Endodermal cell (in vitro differentiated cells): ENCODE measurements around the gene JARID2. TPM values are rescaled to one million over a fixed set of nuclear protein-coding genes. Genes with fewer than 3 reads are reported as not detected.

ENCODE experiments used
- DNase-seq: peaks from one replicate; pipeline ENCODE4 v3.0.0-alpha.2; 2017
- H3K27ac ChIP-seq: 2 replicates; pipeline ENCODE4 v1.5.1; 2013; ENCODE audit warnings: mild to moderate bottlenecking, low read depth, low read length, moderate library complexity
- H3K27me3 ChIP-seq: 2 replicates; pipeline ENCODE4 v1.6.1; 2013; ENCODE audit warnings: mild to moderate bottlenecking, low read length, moderate library complexity; ENCODE audit not compliant: insufficient read depth, control insufficient read depth, poor library complexity, severe bottlenecking
- H3K36me3 ChIP-seq: 2 replicates; pipeline ENCODE4 v1.7.0; 2013; ENCODE audit warnings: mild to moderate bottlenecking, low read length, moderate library complexity; ENCODE audit not compliant: control insufficient read depth, insufficient read depth
- H3K4me1 ChIP-seq: one replicate; pipeline ENCODE4 v1.7.0; 2013; ENCODE audit warnings: low read length; ENCODE audit not compliant: control insufficient read depth, insufficient read depth
- H3K4me3 ChIP-seq: 2 replicates; pipeline ENCODE4 v1.5.1; 2013; ENCODE audit warnings: mild to moderate bottlenecking, low read length, moderate library complexity
- H3K9ac ChIP-seq: 2 replicates; pipeline ENCODE4 v1.6.1; 2013; ENCODE audit warnings: mild to moderate bottlenecking, low read length, moderate library complexity; ENCODE audit not compliant: poor library complexity, severe bottlenecking; ENCODE audit errors: extremely low read depth
- H3K9me3 ChIP-seq: 2 replicates; pipeline ENCODE4 v1.6.1; 2013; ENCODE audit warnings: mild to moderate bottlenecking, low read length, moderate library complexity; ENCODE audit not compliant: control insufficient read depth
- H3K27ac Mint-ChIP-seq: 2 replicates; pipeline ENCODE4 v1.8.0; 2020; ENCODE audit warnings: mixed read lengths
- H3K27me3 Mint-ChIP-seq: 2 replicates; pipeline ENCODE4 v1.8.0; 2021; ENCODE audit warnings: mild to moderate bottlenecking, mixed read lengths; ENCODE audit not compliant: insufficient read depth
- H3K36me3 Mint-ChIP-seq: 2 replicates; pipeline ENCODE4 v1.8.0; 2020; ENCODE audit warnings: low read depth, mixed read lengths
- H3K4me1 Mint-ChIP-seq: 2 replicates; pipeline ENCODE4 v1.8.0; 2020; ENCODE audit warnings: mixed read lengths
- H3K4me3 Mint-ChIP-seq: 2 replicates; pipeline ENCODE4 v1.8.0; 2020; ENCODE audit warnings: mild to moderate bottlenecking, moderate library complexity, mixed read lengths
- H3K9me3 Mint-ChIP-seq: 2 replicates; pipeline ENCODE4 v1.8.0; 2020; ENCODE audit warnings: mild to moderate bottlenecking, mixed read lengths
- CTCF ChIP-seq: fragments of 200-600 bp; sonication (generic); conservative IDR thresholded peaks from 2 replicates; pipeline ENCODE4 v1.5.0; 2021; ENCODE audit warnings: antibody characterized with exemption, mild to moderate bottlenecking
- WGBS, 2 experiments: methylation state at CpG; one replicate each; pipeline versions ENCODE4 v1.1.5 to v1.1.7; 2013; ENCODE audit warnings: missing lambda C conversion rate in 2 of 2, mixed read lengths in 1 of 2; ENCODE audit not compliant: insufficient coverage in 1 of 2, insufficient read length in 1 of 2; 5-methylcytosine and 5-hydroxymethylcytosine counted together
- total RNA-seq, 2 donors: library from RNA; stranded (reverse); fragmentation: NEBNext Ultra II Directional in 1 of 2; extraction: Animal tissue kit (Norgen Biotek cat#: 25700) in 1 of 2; gene quantifications; 2 replicates in 1 of 2; 3 replicates in 1 of 2; pipeline ENCODE4 v1.2.1, GENCODE V29; 2021

Gene JARID2
- total RNA-seq, 2 donors from 2014 or later, result 42.5 to 77.0 TPM

DNA sequence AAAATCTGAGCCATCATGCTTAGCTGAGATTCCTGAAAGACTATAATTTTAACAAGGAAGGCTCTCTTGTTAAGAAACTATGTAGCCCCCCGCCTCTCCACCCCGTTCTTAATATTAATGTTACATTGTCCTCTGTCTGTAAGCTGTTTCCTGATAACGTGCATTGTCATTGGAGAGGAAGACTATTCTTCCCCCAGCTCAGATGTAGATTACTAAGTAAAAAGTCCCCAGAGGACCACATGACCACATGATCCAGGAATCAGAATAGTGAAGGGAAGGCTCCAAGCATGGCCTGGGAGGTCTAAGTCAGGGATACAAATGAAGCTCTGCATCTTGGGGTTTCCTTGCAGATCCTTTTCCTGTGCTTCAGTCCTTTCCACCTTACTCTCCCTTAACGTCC is 106.4 kb downstream of the JARID2 start:
- no peak for TF ChIP-seq CTCF
- Histone ChIP-seq H3K36me3 (no peaks in the 10 kb centered on the region), H3K9ac (no peak overlapping the region), H3K27ac (no peak overlapping the region), H3K4me1 (no peaks in the 10 kb centered on the region), H3K9me3 (no peaks in the 10 kb centered on the region), H3K4me3 (no peak overlapping the region), H3K27me3 (no peaks in the 10 kb centered on the region)
- WGBS, 2 experiments, result 60 to 87% methylated on average over 1 to 4 of the region's 4 CpGs
- DNase-seq, result no peak
- Mint-ChIP-seq H3K27ac (peak overlapping the region; percentile 19), H3K36me3 (no peaks in the 10 kb centered on the region), H3K4me3 (no peak overlapping the region), H3K27me3 (no peaks in the 10 kb centered on the region), H3K4me1 (peaks cover 34% of the 10 kb centered on the region), H3K9me3 (no peaks in the 10 kb centered on the region)

- H3K9me3 Mint-ChIP-seq, result no peaks in the 10 kb centered on the region
- peaks cover 40% of the 10 kb centered on the region for H3K4me1 Mint-ChIP-seq
- TF ChIP-seq CTCF, result no peak
- no peaks in the 10 kb centered on the region for H3K36me3 Mint-ChIP-seq
- Histone ChIP-seq H3K27me3 (no peaks in the 10 kb centered on the region), H3K36me3 (no peaks in the 10 kb centered on the region), H3K4me3 (no peak overlapping the region), H3K9ac (no peak overlapping the region), H3K4me1 (no peaks in the 10 kb centered on the region), H3K27ac (no peak overlapping the region), H3K9me3 (no peaks in the 10 kb centered on the region)
- DNase-seq, result no peak
- H3K27me3 Mint-ChIP-seq, result no peaks in the 10 kb centered on the region
- no peak overlapping the region for H3K4me3 Mint-ChIP-seq
- 96 to 100% methylated on average over 2 of the region's 2 CpGs for WGBS, 2 experiments
- no peak overlapping the region for H3K27ac Mint-ChIP-seq
These were observed 107.0 kb downstream of the JARID2 start for GRCh38 chr6:15352845-15353244.

GRCh38 chr6:15355683-15356099 is 109.8 kb downstream of the JARID2 start:
- no peaks in the 10 kb centered on the region for H3K27me3 ChIP-seq
- Mint-ChIP-seq H3K4me1 (peaks cover 47% of the 10 kb centered on the region), H3K9me3 (no peaks in the 10 kb centered on the region), H3K27me3 (no peaks in the 10 kb centered on the region), H3K36me3 (no peaks in the 10 kb centered on the region), H3K27ac (peak overlapping the region; percentile 8), H3K4me3 (no peak overlapping the region)
- H3K27ac ChIP-seq, result no peak overlapping the region
- H3K9ac ChIP-seq, result no peak overlapping the region
- WGBS, 2 experiments, result 94% methylated on average over 8 to 10 of the region's 10 CpGs
- H3K36me3 ChIP-seq, result no peaks in the 10 kb centered on the region
- no peak overlapping the region for H3K4me3 ChIP-seq
- no peaks in the 10 kb centered on the region for H3K9me3 ChIP-seq
- H3K4me1 ChIP-seq, result peaks cover 10% of the 10 kb centered on the region
- no peak for TF ChIP-seq CTCF
- no peak for DNase-seq
